HepG2 (cell line): ENCODE measurements around the gene FAM222A. TPM values are rescaled to one million over a fixed set of nuclear protein-coding genes. Genes with fewer than 3 reads are reported as not detected.

Source experiments
- CREM ChIP-seq, 2 experiments: sonication (generic) in 1 of 2; formaldehyde crosslinking in 1 of 2; IDR thresholded peaks; 2 replicates each; pipeline versions ENCODE4 v1.4.0 to v1.6.1; 2016 to 2020; ENCODE audit warnings: antibody characterized with exemption in 1 of 2, mild to moderate bottlenecking in 1 of 2, missing genetic modification reagents in 1 of 2
- NFRKB ChIP-seq: fragments of 450-650 bp; IDR thresholded peaks from 2 replicates; pipeline ENCODE4 v1.6.1; 2017
- PHF21A ChIP-seq: sonication (generic); formaldehyde crosslinking; IDR thresholded peaks from 2 replicates; pipeline ENCODE4 v1.5.0; 2020; ENCODE audit warnings: mild to moderate bottlenecking, missing genetic modification reagents
- RFX5 ChIP-seq: IDR thresholded peaks from 2 replicates; pipeline ENCODE4 v1.6.1; 2011; ENCODE audit warnings: low read depth, low read length, improper control_type of control experiment
- SP5 ChIP-seq: IDR thresholded peaks from 2 replicates; pipeline ENCODE4 v1.6.1; 2016; ENCODE audit warnings: low read depth, borderline replicate concordance
- SRY ChIP-seq: sonication (generic); formaldehyde crosslinking; IDR thresholded peaks from 2 replicates; pipeline ENCODE4 v1.8.0; 2022; ENCODE audit warnings: mild to moderate bottlenecking, missing genetic modification reagents
- TCF12 ChIP-seq, 2 experiments: fragments of 450-650 bp in 1 of 2; sonication (generic) in 1 of 2; formaldehyde crosslinking in 1 of 2; IDR thresholded peaks; 2 replicates each; pipeline versions ENCODE4 v1.6.1 to v1.8.0; 2017 to 2022; ENCODE audit warnings: antibody characterized with exemption in 1 of 2, mild to moderate bottlenecking in 1 of 2, missing genetic modification reagents in 1 of 2, moderate library complexity in 1 of 2
- ZNF224 ChIP-seq: sonication (generic); formaldehyde crosslinking; IDR thresholded peaks from 2 replicates; pipeline ENCODE4 v1.5.0; 2020; ENCODE audit warnings: mild to moderate bottlenecking, missing genetic modification reagents
- ZNF605 ChIP-seq: sonication (generic); formaldehyde crosslinking; IDR thresholded peaks from 2 replicates; pipeline ENCODE4 v1.8.0; 2022; ENCODE audit warnings: mild to moderate bottlenecking, missing genetic modification reagents
- ZNF75D ChIP-seq: sonication (generic); formaldehyde crosslinking; IDR thresholded peaks from 2 replicates; pipeline ENCODE4 v1.8.1; 2023; ENCODE audit warnings: missing genetic modification reagents, mild to moderate bottlenecking, borderline replicate concordance
- ZNF772 ChIP-seq: sonication (generic); formaldehyde crosslinking; IDR thresholded peaks from 2 replicates; pipeline ENCODE4 v1.5.0; 2020; ENCODE audit warnings: mild to moderate bottlenecking, missing genetic modification reagents
- ZNF83 ChIP-seq: sonication (generic); formaldehyde crosslinking; IDR thresholded peaks from 2 replicates; pipeline ENCODE4 v1.4.0; 2020; ENCODE audit warnings: missing genetic modification reagents, mild to moderate bottlenecking, borderline replicate concordance
- ZNF879 ChIP-seq: sonication (generic); formaldehyde crosslinking; IDR thresholded peaks from 2 replicates; pipeline ENCODE4 v1.8.1; 2023; ENCODE audit warnings: missing genetic modification reagents
- polyA plus RNA-seq, 8 experiments: library from polyadenylated mRNA; depleted of rRNA in 3 of 8; stranded (reverse) in 7 of 8; unstranded in 1 of 8; fragments of >200 nt; fragmentation: Illumina TruSeq in 4 of 8; extraction: Trizol in 4 of 8; gene quantifications; 2 replicates each; pipeline versions ENCODE4 v1.2.1 to v1.2.3, GENCODE V29; 2011 to 2016; ENCODE audit warnings: low read depth in 4 of 8, missing spikeins in 1 of 8, mixed read lengths in 1 of 8; ENCODE audit not compliant: insufficient read depth in 1 of 8
- total RNA-seq, 5 experiments: library from RNA; depleted of rRNA; stranded (reverse); fragments of >200 nt; fragmentation: Illumina TruSeq; extraction: Trizol; gene quantifications; 2 replicates each; pipeline ENCODE4 v1.2.3, GENCODE V29; 2016; ENCODE audit warnings: low read depth in 1 of 5
- TF ChIP-seq, protein P1 (sequence below): sonication (generic); formaldehyde crosslinking; IDR thresholded peaks from 2 replicates; pipeline ENCODE4 v1.5.0; 2020; ENCODE audit warnings: mild to moderate bottlenecking, missing genetic modification reagents
- TF ChIP-seq, protein P2 (sequence below): sonication (generic); formaldehyde crosslinking; IDR thresholded peaks from 2 replicates; pipeline ENCODE4 v1.5.1; 2020; ENCODE audit warnings: mild to moderate bottlenecking, missing genetic modification reagents, moderate library complexity
- TF ChIP-seq, protein P3 (sequence below), 2 experiments: sonication (generic) in 1 of 2; formaldehyde crosslinking in 1 of 2; IDR thresholded peaks; 2 replicates each; pipeline versions ENCODE4 v1.4.0 to v1.6.1; 2016 to 2020; ENCODE audit warnings: borderline replicate concordance in 1 of 2, low read depth in 1 of 2, mild to moderate bottlenecking in 1 of 2, missing genetic modification reagents in 1 of 2
- TF ChIP-seq, protein P4 (sequence below): sonication (generic); formaldehyde crosslinking; IDR thresholded peaks from 2 replicates; pipeline ENCODE4 v1.4.0; 2020; ENCODE audit warnings: mild to moderate bottlenecking, missing genetic modification reagents

The FAM222A gene
- total and polyA plus RNA-seq, 2 of the 13 experiments (the other 11 are each of a cell fraction or from before 2014, with no cell fraction given): 2.7 to 9.6 TPM

DNA sequence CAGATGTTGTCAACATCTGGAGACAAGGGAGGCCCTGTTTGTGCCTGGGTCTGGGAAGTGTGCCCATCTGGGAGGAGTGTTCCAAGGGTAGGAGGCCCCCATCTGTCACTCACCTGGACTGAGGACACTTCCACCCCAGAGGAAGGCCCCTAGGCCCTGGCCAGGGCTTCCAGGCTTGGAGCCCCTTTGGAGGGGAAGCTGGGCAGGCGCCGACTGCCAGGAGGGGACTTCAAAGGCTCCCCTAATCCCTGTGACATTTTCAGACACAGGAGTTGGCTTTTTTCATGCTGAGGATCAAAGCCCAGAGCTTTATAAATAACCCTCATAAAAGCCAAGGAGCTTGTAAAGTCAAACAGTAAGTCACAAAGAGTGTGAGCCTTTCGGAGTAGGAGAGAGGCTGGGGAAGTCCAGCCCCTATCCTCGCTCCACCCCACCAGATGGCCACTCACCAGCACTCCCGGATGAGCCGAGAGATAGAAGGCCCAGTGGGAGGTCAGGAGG is 17.6 kb upstream of the FAM222A start (continued):
- TF ChIP-seq, protein P1, sequence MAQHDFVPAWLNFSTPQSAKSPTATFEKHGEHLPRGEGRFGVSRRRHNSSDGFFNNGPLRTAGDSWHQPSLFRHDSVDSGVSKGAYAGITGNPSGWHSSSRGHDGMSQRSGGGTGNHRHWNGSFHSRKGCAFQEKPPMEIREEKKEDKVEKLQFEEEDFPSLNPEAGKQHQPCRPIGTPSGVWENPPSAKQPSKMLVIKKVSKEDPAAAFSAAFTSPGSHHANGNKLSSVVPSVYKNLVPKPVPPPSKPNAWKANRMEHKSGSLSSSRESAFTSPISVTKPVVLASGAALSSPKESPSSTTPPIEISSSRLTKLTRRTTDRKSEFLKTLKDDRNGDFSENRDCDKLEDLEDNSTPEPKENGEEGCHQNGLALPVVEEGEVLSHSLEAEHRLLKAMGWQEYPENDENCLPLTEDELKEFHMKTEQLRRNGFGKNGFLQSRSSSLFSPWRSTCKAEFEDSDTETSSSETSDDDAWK (CRISPR knock-in tag): no peak
- no peak for TF ChIP-seq ZNF83 (CRISPR knock-in tag)
- no peak for TF ChIP-seq ZNF879 (CRISPR knock-in tag)
- no peak for TF ChIP-seq TCF12 (IDR thresholded peaks at IDR 0.05)
- no peak for TF ChIP-seq TCF12 (CRISPR knock-in tag; IDR thresholded peaks at IDR 0.05)
- no peak; the same call in 1 of the 2 replicates for TF ChIP-seq ZNF605 (CRISPR knock-in tag)
- TF ChIP-seq NFRKB: no peak
- TF ChIP-seq ZNF772 (CRISPR knock-in tag): no peak
- no peak for TF ChIP-seq SRY
- TF ChIP-seq, protein P2, sequence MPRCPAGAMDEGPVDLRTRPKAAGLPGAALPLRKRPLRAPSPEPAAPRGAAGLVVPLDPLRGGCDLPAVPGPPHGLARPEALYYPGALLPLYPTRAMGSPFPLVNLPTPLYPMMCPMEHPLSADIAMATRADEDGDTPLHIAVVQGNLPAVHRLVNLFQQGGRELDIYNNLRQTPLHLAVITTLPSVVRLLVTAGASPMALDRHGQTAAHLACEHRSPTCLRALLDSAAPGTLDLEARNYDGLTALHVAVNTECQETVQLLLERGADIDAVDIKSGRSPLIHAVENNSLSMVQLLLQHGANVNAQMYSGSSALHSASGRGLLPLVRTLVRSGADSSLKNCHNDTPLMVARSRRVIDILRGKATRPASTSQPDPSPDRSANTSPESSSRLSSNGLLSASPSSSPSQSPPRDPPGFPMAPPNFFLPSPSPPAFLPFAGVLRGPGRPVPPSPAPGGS: no peak
- TF ChIP-seq RFX5: no peak
- TF ChIP-seq ZNF75D: no peak
- TF ChIP-seq CREM (IDR thresholded peaks at IDR 0.05): peak; percentile 61
- no peak for TF ChIP-seq CREM (CRISPR knock-in tag; IDR thresholded peaks at IDR 0.05)
- TF ChIP-seq ZNF224 (CRISPR knock-in tag): no peak
- TF ChIP-seq PHF21A (CRISPR knock-in tag): peak; percentile 36; the same call in 1 of the 2 replicates
- TF ChIP-seq SP5 (CRISPR knock-in tag): peak; percentile 26; the same call in 1 of the 2 replicates
- TF ChIP-seq, protein P3, sequence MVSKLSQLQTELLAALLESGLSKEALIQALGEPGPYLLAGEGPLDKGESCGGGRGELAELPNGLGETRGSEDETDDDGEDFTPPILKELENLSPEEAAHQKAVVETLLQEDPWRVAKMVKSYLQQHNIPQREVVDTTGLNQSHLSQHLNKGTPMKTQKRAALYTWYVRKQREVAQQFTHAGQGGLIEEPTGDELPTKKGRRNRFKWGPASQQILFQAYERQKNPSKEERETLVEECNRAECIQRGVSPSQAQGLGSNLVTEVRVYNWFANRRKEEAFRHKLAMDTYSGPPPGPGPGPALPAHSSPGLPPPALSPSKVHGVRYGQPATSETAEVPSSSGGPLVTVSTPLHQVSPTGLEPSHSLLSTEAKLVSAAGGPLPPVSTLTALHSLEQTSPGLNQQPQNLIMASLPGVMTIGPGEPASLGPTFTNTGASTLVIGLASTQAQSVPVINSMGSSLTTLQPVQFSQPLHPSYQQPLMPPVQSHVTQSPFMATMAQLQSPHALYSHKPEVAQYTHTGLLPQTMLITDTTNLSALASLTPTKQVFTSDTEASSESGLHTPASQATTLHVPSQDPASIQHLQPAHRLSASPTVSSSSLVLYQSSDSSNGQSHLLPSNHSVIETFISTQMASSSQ (IDR thresholded peaks at IDR 0.05; ENCODE audit: low read depth): no peak; the same call in 1 of the 2 replicates
- TF ChIP-seq, protein P3 (CRISPR knock-in tag; IDR thresholded peaks at IDR 0.05; ENCODE audit: borderline replicate concordance): peak; percentile 31; the same call in 1 of the 2 replicates
- TF ChIP-seq, protein P4, sequence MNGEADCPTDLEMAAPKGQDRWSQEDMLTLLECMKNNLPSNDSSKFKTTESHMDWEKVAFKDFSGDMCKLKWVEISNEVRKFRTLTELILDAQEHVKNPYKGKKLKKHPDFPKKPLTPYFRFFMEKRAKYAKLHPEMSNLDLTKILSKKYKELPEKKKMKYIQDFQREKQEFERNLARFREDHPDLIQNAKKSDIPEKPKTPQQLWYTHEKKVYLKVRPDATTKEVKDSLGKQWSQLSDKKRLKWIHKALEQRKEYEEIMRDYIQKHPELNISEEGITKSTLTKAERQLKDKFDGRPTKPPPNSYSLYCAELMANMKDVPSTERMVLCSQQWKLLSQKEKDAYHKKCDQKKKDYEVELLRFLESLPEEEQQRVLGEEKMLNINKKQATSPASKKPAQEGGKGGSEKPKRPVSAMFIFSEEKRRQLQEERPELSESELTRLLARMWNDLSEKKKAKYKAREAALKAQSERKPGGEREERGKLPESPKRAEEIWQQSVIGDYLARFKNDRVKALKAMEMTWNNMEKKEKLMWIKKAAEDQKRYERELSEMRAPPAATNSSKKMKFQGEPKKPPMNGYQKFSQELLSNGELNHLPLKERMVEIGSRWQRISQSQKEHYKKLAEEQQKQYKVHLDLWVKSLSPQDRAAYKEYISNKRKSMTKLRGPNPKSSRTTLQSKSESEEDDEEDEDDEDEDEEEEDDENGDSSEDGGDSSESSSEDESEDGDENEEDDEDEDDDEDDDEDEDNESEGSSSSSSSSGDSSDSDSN (CRISPR knock-in tag): peak; percentile 48; the same call in 1 of the 2 replicates
